GM19397 (cell line): ENCODE results near the gene KLK6.
"Not testable (repeated sequence)": the region's sequence is repeated elsewhere in the genome, so short reads cannot be mapped to it uniquely, and the experiment has no call there.

Experiments used
- ATAC-seq: cut with Tn5 transposase; IDR thresholded peaks from one replicate; pipeline ENCODE4 v1.9.1; 2021; ENCODE audit warnings: mild to moderate bottlenecking, moderate library complexity; ENCODE audit not compliant: unreplicated experiment

Gene KLK6

DNA sequence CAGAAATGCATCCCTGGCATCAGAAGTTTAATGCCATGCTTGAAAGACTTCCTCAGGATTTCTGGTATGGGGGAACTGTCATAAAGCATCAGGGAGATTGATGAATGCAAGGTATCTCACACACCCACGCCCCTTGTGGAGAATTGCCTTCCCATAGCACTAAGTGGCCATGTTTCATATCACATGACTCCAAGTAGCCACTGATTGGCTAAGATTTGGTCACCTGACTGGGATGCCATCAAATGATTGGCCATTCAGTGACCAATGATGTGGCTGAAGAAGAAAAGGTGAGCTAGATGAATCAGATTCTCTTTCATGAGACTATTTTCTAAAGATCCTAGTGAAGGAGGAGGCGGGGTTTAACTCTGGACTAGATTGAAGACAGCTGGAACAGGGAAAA, 24.7 kb upstream of the KLK6 start:
- no peak for ATAC-seq

GRCh38 chr19:50992666-50993035, 23.3 kb upstream of the KLK6 start:
- no peak for ATAC-seq

GRCh38 chr19:50984416-50984815, 15.0 kb upstream of the KLK6 start:
- not testable (repeated sequence) for ATAC-seq

DNA sequence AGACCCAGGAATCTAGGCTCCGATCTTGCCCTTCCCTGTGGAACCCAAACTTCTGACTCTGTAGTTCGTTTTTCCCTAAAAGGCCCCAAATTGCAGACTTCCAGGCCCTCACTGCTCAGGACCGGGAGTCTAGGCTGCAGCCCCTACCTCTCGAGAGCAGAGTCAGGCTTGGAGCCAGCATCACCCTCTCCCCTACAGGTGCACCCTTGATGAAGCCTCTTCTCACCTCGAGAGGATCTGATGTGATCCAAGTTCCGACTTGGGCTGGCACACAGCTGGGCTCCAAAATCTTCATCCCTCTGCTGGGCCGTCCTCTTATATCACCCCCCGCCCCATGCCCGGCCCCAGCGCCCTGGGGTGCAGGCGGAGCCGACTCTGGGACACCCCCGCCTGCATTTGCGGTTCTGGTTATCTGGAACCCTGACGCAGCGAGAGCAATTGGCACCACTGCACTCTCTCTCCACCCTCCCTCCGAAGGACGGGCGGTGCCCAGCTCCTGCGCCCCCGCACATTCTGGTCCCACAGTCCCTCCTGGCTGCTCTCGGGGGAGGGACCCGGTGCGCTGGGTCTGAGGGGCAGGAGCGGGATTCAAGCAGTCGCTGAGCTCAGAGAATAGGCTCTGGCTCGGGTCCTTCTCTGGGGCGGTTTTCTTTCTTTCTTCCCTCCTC, 14.4 kb upstream of the KLK6 start, which contains the start of gene KLK7:
TSS of gene KLK7 (minus strand) at position 293 of the 668 bp plus-strand sequence. CDS start 1,518 bp downstream, outside the sequence.
- no peak for ATAC-seq

GRCh38 chr19:50982186-50982585, 12.8 kb upstream of the KLK6 start:
- no peak for ATAC-seq

DNA sequence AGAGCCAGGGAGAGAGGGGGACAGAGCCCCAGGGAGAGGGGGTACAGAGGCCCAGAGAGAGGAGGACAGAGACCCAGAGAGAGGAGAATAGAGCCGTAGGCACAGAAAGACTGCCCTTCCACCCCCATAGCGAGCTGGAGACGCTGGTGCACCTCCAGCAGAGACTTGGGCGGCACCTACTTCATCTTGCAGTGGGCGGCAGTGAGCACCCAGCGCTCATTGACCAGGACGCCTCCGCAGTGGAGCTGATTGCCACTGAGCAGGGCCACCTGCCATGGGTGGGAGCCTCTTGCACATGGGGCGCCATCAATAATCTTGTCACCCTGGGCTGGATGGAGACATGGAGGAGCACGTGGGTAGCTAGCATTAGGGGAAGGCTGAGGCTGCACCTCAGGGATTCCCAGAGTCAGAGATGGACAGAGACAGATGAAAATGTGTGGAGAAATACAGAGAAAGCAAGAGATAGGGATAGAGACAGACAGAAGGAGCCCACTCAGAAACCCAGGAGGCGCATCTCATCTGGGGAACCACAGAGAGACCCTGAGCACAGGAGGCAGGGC, 12.3 kb upstream of the KLK6 start:
- no peak for ATAC-seq

DNA sequence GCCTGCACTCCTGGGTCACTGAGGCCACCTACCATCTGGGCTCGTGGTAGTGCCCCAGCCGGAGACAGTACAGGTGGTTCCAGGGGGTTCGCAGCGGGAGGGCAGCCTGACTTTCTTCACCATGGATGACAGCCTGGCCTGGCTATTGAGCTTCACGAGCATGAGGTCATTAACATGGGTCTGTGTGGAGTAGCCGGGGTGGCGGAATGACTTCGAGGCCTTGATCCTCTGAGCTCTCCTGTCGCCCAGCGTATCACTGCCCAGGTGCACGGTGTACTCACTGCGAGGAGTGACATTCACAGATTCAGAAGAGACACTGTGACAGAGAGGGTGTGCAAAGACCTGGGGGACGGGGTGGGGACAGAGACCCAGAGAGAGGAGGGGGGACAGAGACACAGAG, 10.8 kb upstream of the KLK6 start:
- no peak for ATAC-seq

DNA sequence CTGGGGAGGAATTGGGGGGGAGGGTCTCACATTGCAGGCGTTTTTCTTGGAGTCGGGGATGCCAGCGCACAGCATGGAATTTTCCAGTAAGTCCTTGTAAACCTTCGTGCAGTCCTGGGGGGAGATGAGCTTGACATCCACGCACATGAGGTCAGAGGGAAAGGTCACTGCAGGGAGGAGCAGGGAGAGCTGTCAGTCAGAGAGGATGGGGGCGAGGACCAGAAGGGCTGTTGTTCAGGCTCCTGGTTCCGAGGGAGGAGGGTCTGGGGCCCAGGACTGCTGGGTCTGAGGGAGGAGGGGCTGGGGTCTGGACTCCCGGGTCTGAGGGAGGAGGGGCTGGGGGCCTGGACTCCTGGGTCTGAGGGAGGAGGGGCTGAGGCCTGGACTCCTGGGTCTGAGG, 10.4 kb upstream of the KLK6 start:
- no peak for ATAC-seq

DNA sequence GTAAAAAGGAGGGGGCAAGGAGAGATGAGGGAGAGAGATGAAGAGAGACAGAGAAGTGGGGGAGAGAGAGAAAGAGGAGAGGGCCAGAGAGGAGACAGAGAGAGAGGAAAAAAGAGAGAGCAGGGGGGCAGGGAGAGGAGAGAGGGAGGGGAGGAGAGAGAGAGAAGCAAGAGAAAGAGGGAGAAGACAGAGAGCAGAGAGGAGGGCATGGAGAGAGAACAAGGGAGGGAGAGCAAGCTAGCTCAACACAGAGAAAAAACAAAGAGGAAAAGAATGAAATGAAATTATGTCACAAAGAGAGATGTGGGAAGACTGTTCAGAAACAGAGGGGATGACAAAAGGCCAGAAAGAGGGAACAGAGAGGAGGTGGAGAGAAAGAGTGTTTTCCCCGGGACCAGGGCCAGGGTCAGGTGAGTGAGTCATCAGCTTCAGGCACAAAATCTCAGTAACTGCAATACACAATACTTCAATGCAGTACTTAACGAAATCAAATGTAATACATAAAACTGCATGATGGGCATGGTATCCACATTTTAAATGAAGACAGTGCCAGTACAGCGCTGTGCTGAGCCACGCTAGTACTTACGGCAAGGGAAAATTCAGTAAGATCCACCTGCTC, 9.5 kb upstream of the KLK6 start:
- no peak for ATAC-seq

DNA sequence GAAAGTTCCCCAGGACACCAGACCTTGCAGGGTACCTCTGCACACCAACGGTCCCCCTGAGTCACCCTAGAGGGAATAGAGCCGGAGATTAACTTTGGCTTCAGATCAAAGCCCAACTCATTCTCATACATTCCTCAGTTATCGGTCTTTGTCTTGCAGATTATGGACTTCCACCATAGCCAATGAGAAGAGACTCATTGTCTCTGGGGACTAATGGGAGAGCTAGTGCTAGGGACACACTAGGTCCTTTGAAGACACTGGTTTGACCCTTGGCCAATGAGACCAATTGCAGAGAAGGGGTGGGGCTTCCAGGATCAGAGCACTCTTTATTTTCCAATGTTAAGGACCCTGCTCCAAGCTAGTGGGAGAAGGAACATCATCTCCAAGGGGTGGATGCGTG, 8.2 kb upstream of the KLK6 start:
- ATAC-seq: no peak

GRCh38 chr19:50975766-50976165, 6.4 kb upstream of the KLK6 start:
- ATAC-seq: no peak

DNA sequence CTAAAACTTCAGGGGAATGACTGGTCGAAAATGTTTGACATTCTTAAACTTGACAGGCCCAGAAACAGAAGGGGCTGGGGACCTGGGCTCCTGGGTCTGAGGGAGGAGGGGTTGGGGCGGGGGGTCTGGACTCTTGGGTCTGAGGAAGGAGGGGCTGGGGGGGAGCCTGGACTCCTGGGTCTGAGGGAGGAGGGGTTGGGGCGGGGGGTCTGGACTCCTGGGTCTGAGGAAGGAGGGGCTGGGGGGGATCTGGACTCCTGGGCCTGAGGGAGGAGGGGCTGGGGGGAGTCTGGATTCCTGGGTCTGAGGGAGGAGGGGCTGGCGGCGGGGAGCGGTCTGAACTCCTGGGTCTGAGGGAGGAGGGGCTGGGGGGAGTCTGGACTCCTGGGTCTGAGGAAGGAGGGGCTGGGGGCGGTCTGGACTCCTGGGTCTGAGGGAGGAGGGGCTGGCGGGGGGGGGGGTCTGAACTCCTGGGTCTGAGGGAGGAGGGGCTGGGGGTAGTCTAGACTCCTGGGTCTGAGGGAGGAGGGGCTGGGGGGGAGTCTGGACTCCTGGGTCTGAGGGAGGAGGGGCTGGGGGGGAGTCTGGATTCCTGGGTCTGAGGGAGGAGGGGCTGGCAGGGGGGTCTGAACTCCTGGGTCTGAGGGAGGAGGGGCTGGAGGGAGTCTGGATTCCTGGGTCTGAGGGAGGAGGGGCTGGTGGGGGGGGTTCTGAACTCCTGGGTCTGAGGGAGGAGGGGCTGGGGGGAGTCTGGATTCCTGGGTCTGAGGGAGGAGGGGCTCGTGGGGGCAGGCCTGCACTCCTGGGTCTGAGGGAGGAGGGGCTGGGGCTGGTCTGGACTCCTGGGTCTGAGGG, 5.5 kb upstream of the KLK6 start:
- no peak for ATAC-seq

GRCh38 chr19:50972795-50973376, 3.5 kb upstream of the KLK6 start:
- ATAC-seq: no peak

DNA sequence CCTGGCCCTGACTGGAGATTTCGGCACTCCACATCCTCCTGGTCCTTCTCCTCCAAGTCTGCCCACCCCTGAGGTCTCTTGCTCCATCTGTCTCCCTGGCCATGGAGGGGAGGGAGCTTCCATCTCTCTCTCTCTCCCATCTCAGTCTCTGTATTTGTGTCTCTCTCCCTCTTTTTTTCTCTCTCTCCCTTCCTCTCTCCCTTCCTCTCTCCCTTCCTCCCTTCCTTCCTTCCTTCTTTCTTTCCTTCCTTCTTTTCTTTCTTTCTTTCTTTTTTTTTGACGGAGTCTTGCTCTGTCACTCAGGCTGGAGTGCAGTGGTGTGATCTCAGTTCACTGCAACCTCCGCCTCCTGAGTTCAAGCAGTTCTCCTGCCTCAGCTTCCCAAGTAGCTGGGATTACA, 419 bp upstream of the KLK6 start:
- not testable (repeated sequence) for ATAC-seq

DNA sequence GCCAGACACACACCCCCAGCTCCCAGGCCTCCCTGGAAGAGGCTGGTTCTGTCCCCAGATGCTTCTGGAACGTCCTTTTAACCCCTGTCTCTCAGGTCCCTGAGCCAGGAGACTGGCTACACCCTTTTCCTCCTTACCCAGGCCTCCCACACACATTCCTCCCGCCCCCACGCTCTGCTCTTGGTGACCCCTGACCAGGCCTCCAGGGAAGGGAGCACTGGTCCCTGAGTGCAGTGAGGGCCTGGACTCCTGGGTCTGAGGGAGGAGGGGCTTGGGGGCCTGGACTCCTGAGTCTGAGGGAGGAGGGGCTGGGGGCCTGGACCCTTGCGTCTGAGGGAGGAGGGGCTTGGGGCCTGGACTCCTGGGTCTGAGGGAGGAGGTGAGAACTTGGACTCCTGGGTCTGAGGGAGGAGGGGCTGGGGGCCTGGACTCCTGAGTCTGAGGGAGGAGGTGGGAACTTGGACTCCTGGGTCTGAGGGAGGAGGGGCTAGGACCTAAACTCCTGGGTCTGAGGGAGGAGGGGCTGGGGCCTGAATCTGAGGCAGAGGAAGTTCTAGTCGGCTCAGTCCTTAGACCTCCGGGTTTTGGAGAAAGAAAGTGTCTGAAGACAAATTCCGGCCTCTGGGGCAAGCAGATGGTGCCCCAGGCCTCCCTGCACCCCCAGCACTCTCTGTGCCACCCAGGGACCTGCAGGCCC, 527 bp downstream of the KLK6 start:
- ATAC-seq: no peak

DNA sequence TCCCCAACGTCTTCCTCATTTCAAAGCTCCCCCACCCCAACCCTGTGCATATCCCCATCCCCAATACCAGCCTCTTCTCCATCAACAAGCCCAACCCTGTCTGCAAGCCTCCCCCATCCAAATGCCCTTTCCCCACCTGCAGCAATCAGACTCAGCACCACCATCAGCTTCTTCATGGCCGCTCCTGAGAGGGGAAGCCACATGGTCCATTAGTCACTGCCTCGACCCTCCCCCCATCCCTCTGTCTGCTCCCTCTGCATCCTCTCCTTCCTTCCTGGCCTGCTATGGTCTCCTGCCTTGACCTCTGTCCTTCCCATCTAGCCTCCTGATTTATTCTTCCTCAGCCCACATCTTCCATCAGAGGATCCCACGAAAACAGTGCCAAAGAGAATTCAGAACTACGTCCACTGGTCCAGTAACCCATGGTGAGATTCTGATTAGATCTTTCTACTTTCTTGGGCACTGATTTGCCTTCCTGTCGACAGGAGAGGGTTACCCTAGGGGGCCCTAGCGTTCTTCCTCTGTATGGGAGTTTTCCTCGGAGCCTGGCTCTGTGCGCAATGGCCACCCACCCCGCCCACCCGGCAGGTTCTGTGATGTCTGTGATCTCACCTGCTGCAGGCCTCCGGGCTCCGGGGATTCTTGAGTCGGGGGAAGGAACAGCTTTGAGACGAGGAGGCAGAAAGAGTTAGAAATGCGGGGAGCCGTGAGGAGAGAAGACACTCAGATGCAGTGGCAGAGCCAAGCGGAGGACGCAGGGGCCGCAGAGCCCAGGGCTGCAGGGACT, 1.3 kb downstream of the KLK6 start:
- ATAC-seq: no peak

DNA sequence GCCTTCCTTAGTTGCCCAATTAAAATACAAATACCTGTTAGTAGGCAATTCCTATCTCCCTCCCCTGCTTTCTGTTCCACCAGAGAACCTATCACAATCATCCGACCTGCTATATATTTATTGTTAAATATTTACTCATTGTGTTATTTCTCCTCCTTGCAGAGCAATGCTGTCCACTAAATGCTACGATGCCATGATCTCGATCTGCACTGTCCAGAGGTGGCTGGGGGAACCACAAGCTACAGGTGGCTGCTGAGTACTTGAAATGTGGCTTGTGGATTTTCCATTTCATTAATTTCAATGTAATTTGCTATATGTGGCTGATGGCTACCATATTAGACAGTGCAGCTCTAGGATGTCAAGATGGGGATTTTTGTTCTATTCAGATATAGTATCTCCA, 5.1 kb downstream of the KLK6 start:
- no peak for ATAC-seq

DNA sequence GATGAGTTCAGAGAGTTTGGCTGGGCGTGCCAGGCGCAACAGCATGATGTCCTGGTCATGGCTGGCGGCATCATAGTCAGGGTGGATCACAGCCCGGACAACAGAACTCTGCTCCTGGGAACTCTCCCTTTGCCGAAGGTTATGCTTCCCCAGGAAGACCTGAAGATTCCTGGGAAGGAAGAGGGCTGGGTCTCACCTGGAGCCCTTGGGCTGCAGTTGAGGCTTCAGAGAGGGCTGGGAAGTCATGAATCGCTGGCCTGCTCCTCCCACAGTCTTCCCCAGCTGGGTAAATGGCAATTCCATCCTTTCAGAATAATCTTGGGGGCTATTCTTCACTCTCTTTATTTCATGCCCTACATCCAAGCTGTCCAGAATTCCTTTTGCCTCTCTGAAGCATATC, 6.0 kb downstream of the KLK6 start:
- ATAC-seq: no peak

DNA sequence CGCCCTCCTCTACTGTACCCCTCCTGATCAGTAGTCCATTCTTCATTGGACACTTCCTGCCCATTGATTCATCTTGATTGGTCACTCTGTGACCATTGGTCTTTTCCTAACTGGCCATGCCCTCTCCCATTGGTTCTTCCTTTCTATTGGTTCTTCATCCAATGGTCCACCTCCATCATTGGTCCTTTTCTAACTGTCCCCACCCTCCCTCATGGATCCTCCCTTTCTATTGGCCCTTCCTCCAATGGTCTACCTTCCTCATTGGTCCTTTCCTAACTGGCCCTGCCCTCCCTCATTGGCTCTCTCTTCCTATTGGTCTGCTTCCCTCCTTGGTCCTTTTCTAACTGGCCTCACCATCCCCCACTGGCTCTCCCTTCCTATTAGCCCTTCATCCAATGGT, 7.1 kb downstream of the KLK6 start:
- ATAC-seq: no peak
